ENCODE results near the gene DGCR2.

DGCR2 gene, protein sequence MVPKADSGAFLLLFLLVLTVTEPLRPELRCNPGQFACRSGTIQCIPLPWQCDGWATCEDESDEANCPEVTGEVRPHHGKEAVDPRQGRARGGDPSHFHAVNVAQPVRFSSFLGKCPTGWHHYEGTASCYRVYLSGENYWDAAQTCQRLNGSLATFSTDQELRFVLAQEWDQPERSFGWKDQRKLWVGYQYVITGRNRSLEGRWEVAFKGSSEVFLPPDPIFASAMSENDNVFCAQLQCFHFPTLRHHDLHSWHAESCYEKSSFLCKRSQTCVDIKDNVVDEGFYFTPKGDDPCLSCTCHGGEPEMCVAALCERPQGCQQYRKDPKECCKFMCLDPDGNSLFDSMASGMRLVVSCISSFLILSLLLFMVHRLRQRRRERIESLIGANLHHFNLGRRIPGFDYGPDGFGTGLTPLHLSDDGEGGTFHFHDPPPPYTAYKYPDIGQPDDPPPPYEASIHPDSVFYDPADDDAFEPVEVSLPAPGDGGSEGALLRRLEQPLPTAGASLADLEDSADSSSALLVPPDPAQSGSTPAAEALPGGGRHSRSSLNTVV

DNA sequence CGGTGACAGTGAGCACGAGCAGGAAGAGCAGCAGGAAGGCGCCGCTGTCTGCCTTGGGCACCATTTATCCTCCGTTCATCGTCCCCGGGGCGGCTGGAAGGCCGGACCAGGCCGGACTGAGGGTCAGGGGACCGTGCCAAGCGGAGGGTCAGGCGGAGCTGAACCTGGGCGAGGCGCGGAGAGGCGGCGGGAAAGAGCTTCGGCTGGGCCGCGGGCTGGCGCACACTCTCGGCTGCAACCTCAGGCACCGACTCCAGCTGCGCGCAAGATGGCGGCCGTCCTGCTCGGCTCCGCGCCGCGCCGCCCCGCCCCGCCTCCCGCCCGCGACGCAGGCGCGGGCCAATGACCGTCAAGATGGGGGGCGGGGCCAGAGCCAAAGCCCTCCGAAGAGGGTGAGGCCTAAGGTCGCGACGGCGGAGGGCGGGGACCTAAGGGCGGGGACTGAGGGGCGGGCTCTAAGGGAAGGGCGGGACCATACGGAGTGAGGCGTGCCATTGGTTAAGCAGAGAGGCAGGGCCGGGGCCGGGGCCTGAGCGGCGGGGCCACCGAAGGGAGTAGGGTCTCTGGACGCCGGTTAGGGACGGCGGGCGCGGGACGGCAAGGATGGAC is at the start of gene DGCR2:
TSS of gene DGCR2 (minus strand) at position 270 of the 609 bp plus-strand sequence. CDS start at position 64, 206 bp downstream.
- TF ChIP-seq, protein P1, sequence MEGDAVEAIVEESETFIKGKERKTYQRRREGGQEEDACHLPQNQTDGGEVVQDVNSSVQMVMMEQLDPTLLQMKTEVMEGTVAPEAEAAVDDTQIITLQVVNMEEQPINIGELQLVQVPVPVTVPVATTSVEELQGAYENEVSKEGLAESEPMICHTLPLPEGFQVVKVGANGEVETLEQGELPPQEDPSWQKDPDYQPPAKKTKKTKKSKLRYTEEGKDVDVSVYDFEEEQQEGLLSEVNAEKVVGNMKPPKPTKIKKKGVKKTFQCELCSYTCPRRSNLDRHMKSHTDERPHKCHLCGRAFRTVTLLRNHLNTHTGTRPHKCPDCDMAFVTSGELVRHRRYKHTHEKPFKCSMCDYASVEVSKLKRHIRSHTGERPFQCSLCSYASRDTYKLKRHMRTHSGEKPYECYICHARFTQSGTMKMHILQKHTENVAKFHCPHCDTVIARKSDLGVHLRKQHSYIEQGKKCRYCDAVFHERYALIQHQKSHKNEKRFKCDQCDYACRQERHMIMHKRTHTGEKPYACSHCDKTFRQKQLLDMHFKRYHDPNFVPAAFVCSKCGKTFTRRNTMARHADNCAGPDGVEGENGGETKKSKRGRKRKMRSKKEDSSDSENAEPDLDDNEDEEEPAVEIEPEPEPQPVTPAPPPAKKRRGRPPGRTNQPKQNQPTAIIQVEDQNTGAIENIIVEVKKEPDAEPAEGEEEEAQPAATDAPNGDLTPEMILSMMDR (IDR thresholded peaks at IDR 0.05; ENCODE audit: low read length, missing control alignments), result no peak
- peak within 1 kb of the TSS; percentile 77 for H3K4me3 ChIP-seq (replicated peaks; ENCODE audit: low read depth, low read length)
- DNase-seq (ENCODE audit: low read depth), result peak; percentile 96

DNA sequence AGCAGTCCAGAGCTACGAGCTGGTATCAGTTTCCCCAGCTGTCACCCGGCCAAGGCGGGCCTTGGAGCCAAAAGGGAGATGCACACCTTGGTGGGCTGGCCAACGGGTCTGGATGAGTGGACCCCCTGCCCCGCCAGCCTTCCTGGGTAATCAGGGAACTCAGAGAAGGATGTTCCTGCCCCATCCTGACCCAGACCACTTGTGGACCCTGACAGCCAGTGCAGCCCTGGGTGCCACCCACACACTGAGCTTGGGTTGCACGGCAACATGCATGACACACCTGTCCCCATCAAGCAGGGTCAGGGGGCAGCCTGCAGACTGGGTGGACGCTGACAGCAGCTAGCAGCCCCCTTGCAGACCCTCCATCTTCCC is 47.7 kb upstream of the DGCR2 start:
- no peak for DNase-seq (ENCODE audit: low read depth)
- H3K4me3 ChIP-seq (replicated peaks; ENCODE audit: low read depth, low read length), result no peak overlapping the region
- TF ChIP-seq, protein P1 (IDR thresholded peaks at IDR 0.05; ENCODE audit: low read length, missing control alignments), result no peak

DNA sequence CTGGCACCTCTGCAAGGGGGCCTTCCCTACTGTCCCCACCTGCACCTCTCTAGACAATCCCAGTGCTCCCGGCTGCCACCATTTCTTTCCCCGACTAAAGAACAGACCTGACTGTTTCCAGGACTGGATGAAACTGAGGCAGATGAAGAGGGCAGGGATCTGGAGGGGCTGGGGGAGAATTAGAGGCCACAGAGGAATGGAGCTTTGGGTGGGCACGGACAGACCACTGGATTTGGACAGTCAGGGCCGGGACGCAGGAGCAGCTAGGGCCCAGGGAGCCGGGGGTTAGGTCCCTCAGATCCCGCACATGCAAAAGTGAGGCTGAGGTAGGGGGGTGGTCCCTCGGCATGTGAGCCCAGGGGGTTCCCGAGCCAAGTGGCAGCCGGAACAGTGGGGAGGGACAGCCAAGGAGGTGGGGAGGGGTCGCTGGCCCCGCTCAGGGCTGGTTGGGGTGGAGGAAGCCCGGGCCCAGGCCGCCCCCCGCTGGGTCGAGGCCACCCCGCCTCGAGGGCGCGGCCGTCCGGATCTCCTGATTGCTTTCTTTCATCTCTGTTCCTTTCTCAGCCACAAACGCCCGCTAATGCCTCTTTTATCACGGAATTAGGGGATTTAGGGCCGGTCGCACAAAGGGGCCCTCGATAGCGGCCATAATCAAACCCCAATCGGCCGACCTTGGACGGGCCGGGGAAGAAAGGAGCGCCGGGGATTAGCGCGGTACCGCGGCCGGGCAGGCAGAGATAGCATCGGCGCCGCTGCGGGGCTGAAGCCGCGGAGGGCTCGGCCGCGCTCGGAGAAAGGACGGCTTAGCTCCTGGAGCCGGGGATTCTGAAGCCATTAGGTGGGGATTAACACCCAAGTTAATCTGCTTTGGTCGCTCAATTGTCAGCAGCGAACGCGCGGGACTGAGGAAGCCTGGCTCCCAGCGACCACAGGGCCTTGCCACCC is 47.1 kb upstream of the DGCR2 start:
- no peak for DNase-seq (ENCODE audit: low read depth)
- peak overlapping the region; percentile 25 for H3K4me3 ChIP-seq (replicated peaks; ENCODE audit: low read depth, low read length)
- TF ChIP-seq, protein P1 (IDR thresholded peaks at IDR 0.05; ENCODE audit: low read length, missing control alignments), result no peak

DNA sequence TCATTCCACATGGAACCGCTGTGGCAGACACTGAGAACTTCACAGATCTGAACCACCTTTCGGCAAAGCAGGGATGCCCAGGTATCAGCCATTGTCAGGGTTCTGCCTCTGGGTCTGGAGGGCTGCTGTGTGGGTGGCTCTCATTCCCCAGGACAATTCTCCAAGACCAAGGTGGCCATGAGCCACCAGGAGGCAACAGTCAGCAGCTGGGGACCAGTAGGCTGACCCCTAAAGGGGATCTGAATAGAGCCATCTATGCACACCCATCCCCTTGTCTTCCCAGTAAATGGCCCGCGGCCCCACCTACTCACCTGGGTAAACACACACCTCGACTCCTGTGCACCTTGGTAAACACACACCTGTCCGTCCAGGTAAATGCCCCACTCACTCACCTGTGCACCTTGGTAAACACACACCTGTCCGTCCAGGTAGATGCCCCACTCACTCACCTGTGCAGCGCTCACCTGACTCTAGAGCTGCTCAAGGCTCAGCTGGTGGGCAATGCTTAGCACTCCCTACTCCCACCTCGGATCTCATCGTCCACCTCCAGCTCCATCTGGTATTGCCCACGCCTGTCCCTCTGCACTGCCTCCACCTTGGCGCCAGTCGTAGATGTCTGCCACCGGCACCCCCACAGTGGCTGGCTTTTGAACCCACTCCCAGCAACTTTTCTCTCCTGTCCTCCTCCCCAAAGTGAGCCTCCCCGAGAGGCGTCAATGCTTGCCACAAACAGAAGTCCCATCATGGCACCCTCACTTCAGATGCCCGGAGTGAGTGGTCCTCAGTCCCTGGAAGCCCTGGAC is 46.1 kb upstream of the DGCR2 start:
- DNase-seq (ENCODE audit: low read depth), result no peak
- H3K4me3 ChIP-seq (replicated peaks; ENCODE audit: low read depth, low read length), result no peak overlapping the region
- TF ChIP-seq, protein P1 (IDR thresholded peaks at IDR 0.05; ENCODE audit: low read length, missing control alignments), result no peak

DNA sequence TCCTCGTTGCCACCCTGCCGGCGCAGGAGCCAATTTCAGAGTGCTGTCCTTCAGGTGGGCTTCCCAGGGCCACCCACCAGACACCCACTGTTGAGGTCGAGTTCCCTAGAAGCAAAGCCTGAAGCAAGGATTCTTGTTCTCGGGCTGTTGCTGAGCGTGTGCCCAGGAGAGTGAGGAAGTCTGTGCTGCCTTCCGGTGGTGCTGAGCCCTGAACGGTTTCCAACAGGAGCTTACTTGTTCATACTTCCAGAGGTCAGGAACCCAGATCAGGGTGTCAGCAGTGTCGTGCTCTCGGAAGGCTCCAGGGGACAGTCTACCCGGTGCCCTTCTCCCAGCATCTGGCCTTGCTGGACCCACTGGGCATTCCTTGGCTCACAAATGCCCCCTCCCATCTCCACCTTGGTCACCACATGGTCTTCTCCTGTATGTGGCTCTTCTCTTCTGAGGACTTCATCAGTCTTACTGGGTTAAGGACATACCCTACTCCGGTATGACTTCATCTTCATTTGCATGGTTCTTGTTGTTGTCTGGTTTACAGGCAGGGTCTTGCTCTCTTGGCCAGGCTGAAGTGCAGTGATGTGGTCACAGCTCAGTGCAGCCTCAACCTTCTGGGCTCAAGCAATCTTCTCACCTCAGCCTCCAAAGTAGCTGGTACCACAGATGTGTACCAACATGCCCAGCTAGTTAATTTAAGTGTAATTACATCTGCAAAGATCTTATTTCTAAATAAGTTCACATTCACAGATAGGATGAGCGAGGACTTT is 45.1 kb upstream of the DGCR2 start:
- DNase-seq (ENCODE audit: low read depth), result no peak
- TF ChIP-seq, protein P1 (IDR thresholded peaks at IDR 0.05; ENCODE audit: low read length, missing control alignments), result no peak
- H3K4me3 ChIP-seq (replicated peaks; ENCODE audit: low read depth, low read length), result no peak overlapping the region
